HCT116 (cell line): ENCODE data around the gene HIVEP1. TPM values are rescaled to one million over a fixed set of nuclear protein-coding genes. Genes with fewer than 3 reads are reported as not detected.

Experiments
- ATAC-seq: fragments of 200-7000 bp; cut with Tn5 transposase; 2 replicates; pipeline ENCODE4 v1.9.1; 2020; ENCODE audit warnings: mild to moderate bottlenecking, moderate library complexity
- BruUV-seq: library from RNA; stranded (reverse); fragments of 400-500 nt; replicated peaks from 2 replicates; lab custom pipeline; 2021; lab: Mats Ljungman, UMichigan
- CTCF ChIA-PET: fragments of 300-600 bp; sonication (Branson Sonifier 250); formaldehyde crosslinking; loops from one replicate; lab custom pipeline; 2021; ENCODE audit warnings: antibody characterized with exemption; lab: Charles Lee
- POLR2A ChIA-PET: fragments of 300-600, 350-600 bp; sonication (Branson Sonifier 250); formaldehyde crosslinking; loops from one replicate; lab custom pipeline; 2021; ENCODE audit warnings: antibody characterized with exemption; lab: Charles Lee
- RAD21 ChIA-PET, 2 experiments: fragments of 300-600 bp; sonication (Branson Sonifier 250); formaldehyde crosslinking; loops; one replicate each; lab custom pipeline; 2023; ENCODE audit warnings: low total read pairs in 2 of 2; ENCODE audit not compliant: uncharacterized antibody in 2 of 2, unreplicated experiment in 2 of 2, low non-redundant PET in 1 of 2; lab: Charles Lee
- DNase-seq: peaks from one replicate; pipeline ENCODE4 v3.0.0-alpha.2; 2010; ENCODE audit warnings: low read depth, low spot score
- H2AFZ ChIP-seq: fragments of 200-600 bp; shearing (Covaris generic), sonication (generic); 2 replicates; pipeline ENCODE4 v1.6.1; 2017; ENCODE audit warnings: low read depth, mixed run types, mixed read lengths, antibody characterized with exemption, low read length; ENCODE audit not compliant: poor library complexity, severe bottlenecking
- H3K27ac ChIP-seq: 2 replicates; pipeline ENCODE4 v1.5.1; 2012; ENCODE audit warnings: low read depth, low read length
- H3K27me3 ChIP-seq: fragments of 200-600 bp; sonication (generic); 2 replicates; pipeline ENCODE4 v1.6.1; 2016; ENCODE audit warnings: mixed run types, low read length, mixed read lengths; ENCODE audit not compliant: insufficient read depth
- H3K36me3 ChIP-seq, 2 experiments: fragments of 200-500 bp in 1 of 2; fragments of 200-600 bp in 1 of 2; sonication (Bioruptor generic) in 1 of 2; sonication (generic) in 1 of 2; 2 replicates each; pipeline versions ENCODE4 v1.5.1 to v1.6.1; 2014 to 2016; ENCODE audit warnings: low read length in 2 of 2, inconsistent platforms in 1 of 2, mixed read lengths in 1 of 2, mixed run types in 1 of 2; ENCODE audit not compliant: insufficient read depth in 2 of 2, control insufficient read depth in 1 of 2
- H3K4me1 ChIP-seq, 2 experiments: fragments of 200-600 bp in 1 of 2; sonication (generic) in 1 of 2; 2 replicates each; pipeline versions ENCODE4 v1.5.1 to v1.6.1; 2012 to 2017; ENCODE audit warnings: low read length in 2 of 2, inconsistent platforms in 1 of 2, mild to moderate bottlenecking in 1 of 2, mixed read lengths in 1 of 2, mixed run types in 1 of 2, moderate library complexity in 1 of 2; ENCODE audit not compliant: insufficient read depth in 2 of 2, control insufficient read depth in 1 of 2
- H3K4me2 ChIP-seq: fragments of 200-600 bp; sonication (generic); 2 replicates; pipeline ENCODE4 v1.6.1; 2017; ENCODE audit warnings: mixed run types, low read length, mixed read lengths
- H3K4me3 ChIP-seq, 2 experiments: fragments of 200-600 bp in 1 of 2; sonication (generic) in 1 of 2; replicated peaks in 1 of 2; 2 replicates each; pipeline ENCODE4 v1.5.1; 2011 to 2016; ENCODE audit warnings: low read length in 2 of 2, control low read depth in 1 of 2, low read depth in 1 of 2, mild to moderate bottlenecking in 1 of 2, mixed read lengths in 1 of 2, mixed run types in 1 of 2
- H3K79me2 ChIP-seq: fragments of 200-600 bp; sonication (generic); 2 replicates; pipeline ENCODE4 v1.6.1; 2017; ENCODE audit warnings: mild to moderate bottlenecking, mixed run types, low read length, moderate library complexity, mixed read lengths; ENCODE audit not compliant: insufficient read depth
- H3K9ac ChIP-seq: fragments of 200-600 bp; sonication (generic); 2 replicates; pipeline ENCODE4 v1.6.1; 2016; ENCODE audit warnings: low read length, mixed read lengths
- H3K9me2 ChIP-seq: fragments of 200-600 bp; sonication (generic), shearing (Covaris generic); 2 replicates; pipeline ENCODE4 v1.6.1; 2017; ENCODE audit warnings: mixed run types, mild to moderate bottlenecking, moderate library complexity; ENCODE audit not compliant: insufficient read depth
- H3K9me3 ChIP-seq, 2 experiments: fragments of 200-500 bp in 1 of 2; fragments of 200-600 bp in 1 of 2; sonication (Bioruptor generic) in 1 of 2; sonication (generic) in 1 of 2; 2 replicates each; pipeline ENCODE4 v1.6.1; 2014 to 2017; ENCODE audit warnings: low read length in 2 of 2, mixed read lengths in 2 of 2, inconsistent platforms in 1 of 2, low read depth in 1 of 2, mild to moderate bottlenecking in 1 of 2, mixed run types in 1 of 2, moderate library complexity in 1 of 2; ENCODE audit not compliant: control insufficient read depth in 1 of 2, insufficient read depth in 1 of 2
- H4K20me1 ChIP-seq: fragments of 200-600 bp; sonication (generic), shearing (Covaris generic); 2 replicates; pipeline ENCODE4 v1.6.1; 2017; ENCODE audit warnings: mixed run types, mild to moderate bottlenecking, moderate library complexity; ENCODE audit not compliant: insufficient read depth
- ATF3 ChIP-seq: IDR thresholded peaks from 2 replicates; pipeline ENCODE4 v1.6.1; 2012
- CEBPB ChIP-seq: IDR thresholded peaks from 2 replicates; pipeline ENCODE4 v1.6.1; 2012; ENCODE audit warnings: low read depth
- EGR1 ChIP-seq: IDR thresholded peaks from 2 replicates; pipeline ENCODE4 v1.6.1; 2012; ENCODE audit warnings: low read depth
- EZH2 ChIP-seq: fragments of 200-600 bp; sonication (generic); IDR thresholded peaks from 2 replicates; pipeline ENCODE4 v1.6.1; 2017; ENCODE audit warnings: antibody characterized with exemption, mixed run types
- EZH2phosphoT487 ChIP-seq: fragments of 200-600 bp; IDR thresholded peaks from 2 replicates; pipeline ENCODE4 v1.6.1; 2018; ENCODE audit warnings: antibody characterized with exemption, borderline replicate concordance
- FOSL1 ChIP-seq: IDR thresholded peaks from 2 replicates; pipeline ENCODE4 v1.6.1; 2012; ENCODE audit warnings: low read depth
- JUND ChIP-seq: IDR thresholded peaks from 2 replicates; pipeline ENCODE4 v1.6.1; 2012
- MAX ChIP-seq: IDR thresholded peaks from 2 replicates; pipeline ENCODE4 v1.6.1; 2012
- RAD21 ChIP-seq: IDR thresholded peaks from 2 replicates; pipeline ENCODE4 v1.6.1; 2012; ENCODE audit warnings: low read depth, mild to moderate bottlenecking
- SIN3A ChIP-seq: IDR thresholded peaks from 2 replicates; pipeline ENCODE4 v1.6.1; 2012; ENCODE audit warnings: low read depth
- SRF ChIP-seq: IDR thresholded peaks from 2 replicates; pipeline ENCODE4 v1.6.1; 2012; ENCODE audit warnings: low read depth
- ZNF274 ChIP-seq: fragments of 200-500 bp; sonication (Bioruptor generic); IDR thresholded peaks from 2 replicates; pipeline ENCODE4 v1.6.1; 2014; ENCODE audit warnings: mild to moderate bottlenecking, low read depth, low read length, inconsistent platforms
- intact Hi-C: fragments of 100-400 bp; cut with micrococcal nuclease; formaldehyde crosslinking; loops from 2 replicates; pipeline ENCODE4 v1.10.0; 2022
- total RNA-seq: library from RNA; stranded (reverse); gene quantifications from one replicate; pipeline ENCODE4 v1.2.1, GENCODE V29; 2021; ENCODE audit not compliant: unreplicated experiment
- TF ChIP-seq, protein P1 (sequence below): IDR thresholded peaks from 2 replicates; pipeline ENCODE4 v1.6.1; 2012; ENCODE audit warnings: low read depth

Gene HIVEP1
- total RNA-seq, 1 experiment from 2014 or later: 11.2 TPM

DNA sequence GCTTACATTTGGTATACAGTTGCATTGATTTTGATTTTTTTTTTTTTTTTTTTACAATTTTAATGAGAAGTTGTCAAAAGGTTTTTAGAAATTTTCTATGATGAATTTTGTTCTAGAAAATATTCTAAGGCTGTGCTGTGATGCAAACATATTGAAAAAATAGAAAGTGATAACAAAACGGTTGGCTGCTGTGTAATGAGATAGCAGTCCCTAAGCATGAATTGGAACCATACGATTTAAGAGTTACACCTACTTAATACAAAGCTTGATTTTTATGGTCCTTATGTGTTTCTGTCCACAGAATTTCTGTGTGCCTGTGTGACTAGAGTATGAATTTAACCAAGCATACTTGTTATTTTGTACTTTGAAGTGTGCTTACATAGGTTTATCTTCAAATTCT is 12.1 kb downstream of the HIVEP1 start:
- no peak overlapping the region for H3K9ac ChIP-seq
- H3K79me2 ChIP-seq: no peaks in the 10 kb centered on the region
- no peaks in the 10 kb centered on the region for H4K20me1 ChIP-seq
- no peaks in the 10 kb centered on the region for H3K36me3 ChIP-seq
- H3K4me2 ChIP-seq: no peak overlapping the region
- no peaks in the 10 kb centered on the region for H3K27me3 ChIP-seq
- TF ChIP-seq ZNF274 (no peak), ATF3 (no peak), MAX (no peak), JUND (no peak), CEBPB (no peak), FOSL1 (no peak), RAD21 (no peak), EZH2 (no peak), EGR1 (no peak), SRF (no peak)
- H3K9me2 ChIP-seq: no peaks in the 10 kb centered on the region
- intact Hi-C loops: no loop called here
- H3K4me1 ChIP-seq: no peaks in the 10 kb centered on the region
- RAD21 ChIA-PET: no interaction called here
- no peak overlapping the region for H3K4me3 ChIP-seq
- ATAC-seq (no peak), DNase-seq (no peak)
- no TSS peak for BruUV-seq
- CTCF ChIA-PET: no interaction called here
- POLR2A ChIA-PET: interaction anchor here (1.8 kb wide), 1 partner anchor 11 kb away, joined by 3 read pairs; no protein-coding TSS in a partner anchor
- H3K27ac ChIP-seq: no peak overlapping the region
- H3K9me3 ChIP-seq: no peaks in the 10 kb centered on the region
- no peak overlapping the region for H2AFZ ChIP-seq

DNA sequence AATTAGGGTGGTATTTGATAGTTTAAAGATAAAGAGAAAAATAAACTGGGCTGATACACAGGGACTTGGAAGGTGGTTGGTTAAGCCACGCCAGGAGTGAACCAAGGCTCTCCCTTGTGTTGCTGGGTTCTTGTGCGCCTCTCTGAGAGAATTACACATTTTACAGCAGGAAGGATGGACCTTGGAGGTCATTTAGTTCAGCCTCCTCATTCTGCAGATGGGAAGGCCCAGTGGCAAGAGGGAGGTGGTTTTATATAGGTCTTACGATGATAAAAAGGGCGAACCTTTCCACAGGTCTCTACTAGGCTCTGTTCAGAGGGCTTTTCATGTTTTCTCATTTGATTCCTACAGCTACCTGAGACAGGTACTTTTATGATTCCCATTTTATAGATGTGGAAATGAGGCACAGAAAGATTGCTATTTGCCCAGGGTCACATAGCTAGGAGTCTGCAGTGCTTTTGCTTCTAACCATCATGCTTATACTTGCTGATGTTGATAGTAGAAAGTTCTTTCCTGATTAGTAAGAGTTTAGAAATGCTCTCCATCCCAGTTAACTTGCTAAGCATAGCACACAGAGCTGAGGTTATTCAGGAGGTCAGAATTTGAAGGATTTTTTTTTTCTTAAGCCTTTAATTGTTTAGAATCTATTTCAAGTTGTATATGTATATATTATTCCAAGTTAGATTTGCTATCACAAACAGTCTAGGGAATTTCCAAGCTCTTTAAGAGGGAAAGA is 12.8 kb downstream of the HIVEP1 start:
- Histone ChIP-seq H3K27me3 (no peaks in the 10 kb centered on the region), H3K4me3 (no peak overlapping the region), H3K9me3 (no peaks in the 10 kb centered on the region), H3K36me3 (no peaks in the 10 kb centered on the region), H4K20me1 (no peaks in the 10 kb centered on the region), H3K4me2 (no peak overlapping the region), H3K9ac (no peak overlapping the region), H2AFZ (no peak overlapping the region), H3K4me1 (no peaks in the 10 kb centered on the region), H3K79me2 (no peaks in the 10 kb centered on the region), H3K27ac (no peak overlapping the region), H3K9me2 (no peaks in the 10 kb centered on the region)
- BruUV-seq: no TSS peak
- DNase-seq (no peak), ATAC-seq (no peak)
- ChIA-PET CTCF (no interaction called here), RAD21 (no interaction called here), POLR2A (interaction anchor here (1.8 kb wide), 1 partner anchor 11 kb away, joined by 3 read pairs; no protein-coding TSS in a partner anchor)
- intact Hi-C loops: no loop called here
- TF ChIP-seq JUND: no peak
- no peak for TF ChIP-seq SIN3A
- TF ChIP-seq, protein P1, sequence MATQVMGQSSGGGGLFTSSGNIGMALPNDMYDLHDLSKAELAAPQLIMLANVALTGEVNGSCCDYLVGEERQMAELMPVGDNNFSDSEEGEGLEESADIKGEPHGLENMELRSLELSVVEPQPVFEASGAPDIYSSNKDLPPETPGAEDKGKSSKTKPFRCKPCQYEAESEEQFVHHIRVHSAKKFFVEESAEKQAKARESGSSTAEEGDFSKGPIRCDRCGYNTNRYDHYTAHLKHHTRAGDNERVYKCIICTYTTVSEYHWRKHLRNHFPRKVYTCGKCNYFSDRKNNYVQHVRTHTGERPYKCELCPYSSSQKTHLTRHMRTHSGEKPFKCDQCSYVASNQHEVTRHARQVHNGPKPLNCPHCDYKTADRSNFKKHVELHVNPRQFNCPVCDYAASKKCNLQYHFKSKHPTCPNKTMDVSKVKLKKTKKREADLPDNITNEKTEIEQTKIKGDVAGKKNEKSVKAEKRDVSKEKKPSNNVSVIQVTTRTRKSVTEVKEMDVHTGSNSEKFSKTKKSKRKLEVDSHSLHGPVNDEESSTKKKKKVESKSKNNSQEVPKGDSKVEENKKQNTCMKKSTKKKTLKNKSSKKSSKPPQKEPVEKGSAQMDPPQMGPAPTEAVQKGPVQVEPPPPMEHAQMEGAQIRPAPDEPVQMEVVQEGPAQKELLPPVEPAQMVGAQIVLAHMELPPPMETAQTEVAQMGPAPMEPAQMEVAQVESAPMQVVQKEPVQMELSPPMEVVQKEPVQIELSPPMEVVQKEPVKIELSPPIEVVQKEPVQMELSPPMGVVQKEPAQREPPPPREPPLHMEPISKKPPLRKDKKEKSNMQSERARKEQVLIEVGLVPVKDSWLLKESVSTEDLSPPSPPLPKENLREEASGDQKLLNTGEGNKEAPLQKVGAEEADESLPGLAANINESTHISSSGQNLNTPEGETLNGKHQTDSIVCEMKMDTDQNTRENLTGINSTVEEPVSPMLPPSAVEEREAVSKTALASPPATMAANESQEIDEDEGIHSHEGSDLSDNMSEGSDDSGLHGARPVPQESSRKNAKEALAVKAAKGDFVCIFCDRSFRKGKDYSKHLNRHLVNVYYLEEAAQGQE: no peak
- no peak for TF ChIP-seq EGR1
- TF ChIP-seq EZH2phosphoT487: no peak
